Bronchial epithelial cell (primary cell): ENCODE data around the gene RANBP9. TPM values are rescaled to one million over a fixed set of nuclear protein-coding genes. Genes with fewer than 3 reads are reported as not detected.

ENCODE experiments used
- DNase-seq: peaks from one replicate; pipeline ENCODE4 v3.0.0-alpha.2; 2010; ENCODE audit warnings: low read depth
- FAIRE-seq: peaks from 2 replicates; lab custom pipeline; 2011; peaks lifted over from hg19 to GRCh38; lab: Jason Lieb, UNC
- H3K27me3 ChIP-seq: 2 replicates; pipeline ENCODE4 v1.5.1; 2011; ENCODE audit warnings: low read length; ENCODE audit not compliant: control insufficient read depth, insufficient read depth
- H3K36me3 ChIP-seq: 2 replicates; pipeline ENCODE4 v1.5.1; 2011; ENCODE audit warnings: low read length; ENCODE audit not compliant: control insufficient read depth, insufficient read depth
- H3K4me3 ChIP-seq: 2 replicates; pipeline ENCODE4 v1.5.1; 2011; ENCODE audit warnings: mild to moderate bottlenecking, low read depth, low read length, control low read depth
- CTCF ChIP-seq: IDR thresholded peaks from 2 replicates; pipeline ENCODE4 v1.5.1; 2011; ENCODE audit warnings: mild to moderate bottlenecking, moderate library complexity, low read length, control low read depth, inconsistent platforms; ENCODE audit not compliant: insufficient read depth, severe bottlenecking
- total RNA-seq: library from RNA; depleted of rRNA; stranded (reverse); fragments of >200 nt; gene quantifications from 2 replicates; pipeline ENCODE4 v1.2.1, GENCODE V29; 2014

RANBP9 gene
- total RNA-seq, 1 donor from 2014 or later = 27.4 TPM

DNA sequence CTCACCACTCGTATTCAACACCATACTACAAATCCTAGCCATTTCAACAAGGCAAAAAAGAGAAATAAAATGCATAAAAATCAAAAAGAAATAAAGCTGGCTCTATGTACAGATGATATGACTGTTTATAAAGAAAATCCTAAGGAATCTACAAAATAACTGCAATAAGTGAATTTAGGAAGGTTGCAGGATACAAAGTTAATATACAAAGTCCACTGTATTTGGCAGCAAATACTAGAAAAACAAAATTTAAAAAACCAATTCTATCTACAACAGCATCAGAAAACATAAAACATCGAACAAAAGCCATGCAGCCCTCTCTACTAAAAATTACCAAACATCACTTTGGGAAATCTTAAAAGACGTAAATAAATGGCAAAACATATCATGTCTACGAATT, 47.6 kb downstream of the RANBP9 start:
- Histone ChIP-seq H3K4me3 (no peak overlapping the region), H3K27me3 (no peaks in the 10 kb centered on the region), H3K36me3 (no peaks in the 10 kb centered on the region)
- DNase-seq (no peak), FAIRE-seq (no peak)
- TF ChIP-seq CTCF = no peak

GRCh38 chr6:13662651-13663334, 48.8 kb downstream of the RANBP9 start:
- Histone ChIP-seq H3K36me3 (no peaks in the 10 kb centered on the region), H3K27me3 (no peaks in the 10 kb centered on the region), H3K4me3 (no peak overlapping the region)
- FAIRE-seq = no peak
- no peak for DNase-seq
- no peak for TF ChIP-seq CTCF

DNA sequence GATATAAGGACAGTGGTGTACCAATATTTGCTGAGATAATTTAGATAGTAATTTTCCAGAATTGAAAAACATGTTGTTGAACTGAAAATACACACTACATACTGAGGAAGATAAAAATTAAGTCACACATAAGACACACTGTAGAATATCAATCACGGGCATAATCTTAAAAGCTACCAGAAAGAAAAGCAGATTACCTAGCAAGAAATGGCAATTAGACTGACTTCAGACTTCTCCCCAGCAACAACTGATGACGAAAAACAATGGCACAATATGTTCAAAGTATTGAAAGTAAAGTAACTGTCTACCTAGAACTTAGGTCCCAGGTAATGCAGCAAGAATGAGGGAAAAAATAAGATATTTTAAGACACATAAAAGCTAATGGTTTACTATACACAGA, 50.0 kb downstream of the RANBP9 start:
- DNase-seq (no peak), FAIRE-seq (no peak)
- no peaks in the 10 kb centered on the region for H3K27me3 ChIP-seq
- no peak for TF ChIP-seq CTCF
- no peak overlapping the region for H3K4me3 ChIP-seq
- H3K36me3 ChIP-seq = no peaks in the 10 kb centered on the region

DNA sequence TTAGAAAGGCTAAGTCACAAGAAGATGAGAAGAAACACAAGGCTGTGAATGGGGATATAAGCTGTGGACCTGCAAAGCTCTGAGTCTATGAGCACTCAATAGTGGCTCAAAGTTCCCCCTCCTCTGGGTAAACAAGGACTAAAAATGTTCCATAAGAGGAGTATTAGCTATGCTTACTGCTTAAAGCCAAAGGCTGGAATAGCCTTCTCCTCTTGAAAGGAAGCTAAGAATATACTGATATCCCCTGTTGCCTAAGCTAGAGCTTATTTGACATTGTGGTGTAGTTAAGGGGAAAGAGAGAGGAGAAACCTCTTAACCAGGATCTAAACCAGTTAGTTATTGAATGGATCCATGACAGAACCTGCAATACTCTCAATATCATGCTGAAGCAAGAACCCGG, 50.7 kb downstream of the RANBP9 start:
- H3K4me3 ChIP-seq = no peak overlapping the region
- FAIRE-seq = no peak

GRCh38 chr6:13660273-13660672, 51.4 kb downstream of the RANBP9 start:
- Histone ChIP-seq H3K27me3 (no peaks in the 10 kb centered on the region), H3K36me3 (peaks cover 2% of the 10 kb centered on the region), H3K4me3 (no peak overlapping the region)
- no peak for DNase-seq
- no peak for TF ChIP-seq CTCF
- no peak for FAIRE-seq

More for the DNA sequence above, 50.7 kb downstream of the RANBP9 start:
- Histone ChIP-seq H3K36me3 (peaks cover 2% of the 10 kb centered on the region), H3K27me3 (no peaks in the 10 kb centered on the region)
- no peak for DNase-seq
- TF ChIP-seq CTCF = no peak

DNA sequence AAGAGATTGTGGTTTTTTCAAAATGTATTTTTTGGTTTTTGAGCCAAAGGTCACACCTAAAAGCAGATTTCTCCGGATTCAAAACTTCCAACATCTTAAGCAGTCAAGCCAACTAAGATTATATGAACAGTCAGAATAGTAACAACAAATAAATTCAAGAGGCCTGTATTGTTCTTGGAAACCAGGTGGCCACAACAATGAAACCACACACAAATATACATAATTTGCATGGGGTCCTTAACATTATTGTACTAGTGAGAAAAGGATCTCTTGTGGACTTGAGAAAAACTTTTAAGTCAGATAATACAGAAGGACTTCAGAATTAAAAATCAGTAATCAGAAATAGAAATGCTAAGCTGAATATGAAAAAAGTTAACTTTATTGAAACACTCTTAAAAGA, 55.9 kb downstream of the RANBP9 start:
- Histone ChIP-seq H3K36me3 (peaks cover 2% of the 10 kb centered on the region), H3K27me3 (no peaks in the 10 kb centered on the region), H3K4me3 (no peak overlapping the region)
- DNase-seq (no peak), FAIRE-seq (no peak)
- TF ChIP-seq CTCF = no peak
